SU-DHL-6 (cell line): ENCODE measurements around the gene ROR1.

Source experiments
- EZH2phosphoT487 ChIP-seq: fragments of 200-600 bp; sonication (generic), shearing (Covaris generic); conservative IDR thresholded peaks from 2 replicates; pipeline ENCODE4 v1.6.1; 2018; ENCODE audit warnings: mild to moderate bottlenecking, antibody characterized with exemption, low read length, moderate library complexity, mixed read lengths
- TF ChIP-seq, protein P1 (sequence below): fragments of 200-600 bp; sonication (generic); IDR thresholded peaks from one replicate; pipeline ENCODE4 v1.5.1; 2017; ENCODE audit warnings: antibody characterized with exemption, mild to moderate bottlenecking, low read length, moderate library complexity; ENCODE audit not compliant: insufficient read depth, poor library complexity, severe bottlenecking

GRCh38 chr1:63863145-63863544, 89.3 kb downstream of the ROR1 start:
- TF ChIP-seq, protein P1, sequence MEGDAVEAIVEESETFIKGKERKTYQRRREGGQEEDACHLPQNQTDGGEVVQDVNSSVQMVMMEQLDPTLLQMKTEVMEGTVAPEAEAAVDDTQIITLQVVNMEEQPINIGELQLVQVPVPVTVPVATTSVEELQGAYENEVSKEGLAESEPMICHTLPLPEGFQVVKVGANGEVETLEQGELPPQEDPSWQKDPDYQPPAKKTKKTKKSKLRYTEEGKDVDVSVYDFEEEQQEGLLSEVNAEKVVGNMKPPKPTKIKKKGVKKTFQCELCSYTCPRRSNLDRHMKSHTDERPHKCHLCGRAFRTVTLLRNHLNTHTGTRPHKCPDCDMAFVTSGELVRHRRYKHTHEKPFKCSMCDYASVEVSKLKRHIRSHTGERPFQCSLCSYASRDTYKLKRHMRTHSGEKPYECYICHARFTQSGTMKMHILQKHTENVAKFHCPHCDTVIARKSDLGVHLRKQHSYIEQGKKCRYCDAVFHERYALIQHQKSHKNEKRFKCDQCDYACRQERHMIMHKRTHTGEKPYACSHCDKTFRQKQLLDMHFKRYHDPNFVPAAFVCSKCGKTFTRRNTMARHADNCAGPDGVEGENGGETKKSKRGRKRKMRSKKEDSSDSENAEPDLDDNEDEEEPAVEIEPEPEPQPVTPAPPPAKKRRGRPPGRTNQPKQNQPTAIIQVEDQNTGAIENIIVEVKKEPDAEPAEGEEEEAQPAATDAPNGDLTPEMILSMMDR = no peak
- TF ChIP-seq EZH2phosphoT487 = no peak
